Endothelial cell of umbilical vein (primary cell): Measurements from ENCODE around the gene TTLL11. TPM values are rescaled to one million over a fixed set of nuclear protein-coding genes. Genes with fewer than 3 reads are reported as not detected.
"Not testable (repeated sequence)": the region's sequence is repeated elsewhere in the genome, so short reads cannot be mapped to it uniquely, and the experiment has no call there.

Experiments
- BruUV-seq: library from RNA; stranded (reverse); fragments of 400-500 nt; replicated peaks from 2 replicates; lab custom pipeline; 2021; lab: Mats Ljungman, UMichigan
- CTCF ChIA-PET: fragments of 300-600, 350-600 bp; sonication (Branson Sonifier 250); formaldehyde crosslinking; loops from one replicate; lab custom pipeline; 2021; ENCODE audit warnings: antibody characterized with exemption, inconsistent platforms; lab: Charles Lee
- POLR2A ChIA-PET: fragments of 300-600, 350-600 bp; sonication (Branson Sonifier 250); formaldehyde crosslinking; loops from one replicate; lab custom pipeline; 2021; ENCODE audit warnings: antibody characterized with exemption, inconsistent platforms; lab: Charles Lee
- DNase-seq: peaks from one replicate; pipeline ENCODE4 v3.0.0-alpha.2; 2011; ENCODE audit warnings: low read depth, low spot score
- FAIRE-seq: peaks from 2 replicates; lab custom pipeline; 2011; peaks lifted over from hg19 to GRCh38; lab: Jason Lieb, UNC
- H2AFZ ChIP-seq: 2 replicates; pipeline ENCODE4 v1.6.0; 2012; ENCODE audit warnings: low read depth, low read length, control low read depth, inconsistent platforms
- H3K27ac ChIP-seq: 2 replicates; pipeline ENCODE4 v1.5.1; 2011; ENCODE audit warnings: low read depth, mild to moderate bottlenecking, control low read depth, low read length, moderate library complexity; ENCODE audit not compliant: insufficient read depth
- H3K27me3 ChIP-seq, 2 experiments: 2 replicates each; pipeline versions ENCODE4 v1.6.0 to v1.6.1; 2011; ENCODE audit warnings: low read length in 2 of 2, mixed read lengths in 1 of 2; ENCODE audit not compliant: control insufficient read depth in 2 of 2, insufficient read depth in 2 of 2
- H3K36me3 ChIP-seq, 2 experiments: 2 replicates in 1 of 2; 3 replicates in 1 of 2; pipeline ENCODE4 v1.5.1; 2011; ENCODE audit warnings: low read length in 2 of 2, mild to moderate bottlenecking in 1 of 2, moderate library complexity in 1 of 2; ENCODE audit not compliant: control insufficient read depth in 2 of 2, insufficient read depth in 2 of 2; ENCODE audit errors: extremely low read depth in 1 of 2
- H3K4me1 ChIP-seq: 3 replicates; pipeline ENCODE4 v1.5.1; 2011; ENCODE audit warnings: mild to moderate bottlenecking, low read length; ENCODE audit not compliant: control insufficient read depth, insufficient read depth; ENCODE audit errors: extremely low read depth
- H3K4me2 ChIP-seq: 2 replicates; pipeline ENCODE4 v1.6.1; 2011; ENCODE audit warnings: low read length, control low read depth, mixed read lengths; ENCODE audit not compliant: insufficient read depth
- H3K4me3 ChIP-seq, 3 experiments: fragments of 200-600 bp in 1 of 3; sonication (generic), shearing (Covaris generic) in 1 of 3; replicated peaks in 1 of 3; 2 replicates each; pipeline ENCODE4 v1.5.1; 2011 to 2016; ENCODE audit warnings: control low read depth in 3 of 3, low read length in 3 of 3, mild to moderate bottlenecking in 2 of 3, inconsistent platforms in 1 of 3, low read depth in 1 of 3, moderate library complexity in 1 of 3; ENCODE audit not compliant: insufficient read depth in 1 of 3
- H3K79me2 ChIP-seq: 2 replicates; pipeline ENCODE4 v1.6.0; 2012; ENCODE audit warnings: low read length, inconsistent platforms; ENCODE audit not compliant: control insufficient read depth, insufficient read depth
- H3K9ac ChIP-seq: replicated peaks from 2 replicates; pipeline ENCODE3; 2011; ENCODE audit warnings: low read length, control low read depth; ENCODE audit not compliant: insufficient read depth; ENCODE audit errors: extremely low read depth
- H3K9me1 ChIP-seq: replicated peaks from 3 replicates; pipeline ENCODE4 v1.6.0; 2011; ENCODE audit warnings: mild to moderate bottlenecking, low read length; ENCODE audit not compliant: control insufficient read depth, insufficient read depth; ENCODE audit errors: extremely low read depth
- H3K9me3 ChIP-seq: replicated peaks from 2 replicates; pipeline ENCODE4 v1.5.1; 2012; ENCODE audit warnings: low read length, inconsistent platforms; ENCODE audit not compliant: control insufficient read depth, insufficient read depth
- H4K20me1 ChIP-seq: replicated peaks from 2 replicates; pipeline ENCODE3; 2011; ENCODE audit warnings: mild to moderate bottlenecking, low read length; ENCODE audit not compliant: control insufficient read depth, insufficient read depth; ENCODE audit errors: extremely low read depth
- CTCF ChIP-seq, 2 donors: IDR thresholded peaks; 1 replicate in 1 of 2; 2 replicates in 1 of 2; pipeline ENCODE4 v1.5.1; 2011; ENCODE audit warnings: low read length in 2 of 2, mild to moderate bottlenecking in 2 of 2, moderate library complexity in 2 of 2, control low read depth in 1 of 2, inconsistent platforms in 1 of 2, low read depth in 1 of 2; ENCODE audit not compliant: insufficient read depth in 1 of 2; ENCODE audit errors: extremely low read depth in 1 of 2
- EZH2 ChIP-seq: IDR thresholded peaks from 2 replicates; pipeline ENCODE4 v1.6.1; 2012; ENCODE audit warnings: borderline replicate concordance, low read depth, mild to moderate bottlenecking, moderate library complexity, low read length, inconsistent platforms; ENCODE audit not compliant: severe bottlenecking
- FOS ChIP-seq: IDR thresholded peaks from 2 replicates; pipeline ENCODE4 v1.6.1; 2011; ENCODE audit warnings: mild to moderate bottlenecking, low read length, moderate library complexity, borderline replicate concordance; ENCODE audit not compliant: insufficient read depth
- GATA2 ChIP-seq: IDR thresholded peaks from 2 replicates; pipeline ENCODE4 v1.7.0; 2011; ENCODE audit warnings: low read depth, mild to moderate bottlenecking, moderate library complexity, mixed read lengths, low read length; ENCODE audit not compliant: insufficient read length, insufficient read depth
- JUN ChIP-seq: IDR thresholded peaks from 2 replicates; pipeline ENCODE4 v1.6.1; 2011; ENCODE audit warnings: borderline replicate concordance, low read depth; ENCODE audit not compliant: insufficient read length, insufficient read depth
- MAX ChIP-seq: IDR thresholded peaks from 2 replicates; pipeline ENCODE4 v1.6.1; 2011; ENCODE audit not compliant: insufficient read depth, insufficient read length
- MYC ChIP-seq: IDR thresholded peaks from one replicate; pipeline ENCODE4 v1.6.1; 2011; ENCODE audit warnings: mild to moderate bottlenecking, low read depth, low read length
- POLR2A ChIP-seq: IDR thresholded peaks from 2 replicates; pipeline ENCODE4 v1.6.1; 2012; ENCODE audit warnings: low read depth, mild to moderate bottlenecking, control low read depth, low read length
- POLR2AphosphoS5 ChIP-seq: IDR thresholded peaks from 2 replicates; pipeline ENCODE4 v1.6.1; 2012; ENCODE audit warnings: low read depth, mild to moderate bottlenecking, control low read depth, low read length, moderate library complexity; ENCODE audit not compliant: insufficient read depth
- dilution Hi-C: fragments of 300-500 bp; cut with MboI; formaldehyde crosslinking; loops from one replicate; pipeline ENCODE4 v1.15.0; 2019; ENCODE audit warnings: low sequenced_read_pairs; ENCODE audit not compliant: extremely low pct_ligation_motif_present
- intact Hi-C: fragments of 100-400 bp; cut with micrococcal nuclease; formaldehyde crosslinking; loops from one replicate; pipeline ENCODE4 v1.10.0; 2022
- polyA plus RNA-seq, 4 experiments: library from polyadenylated mRNA; depleted of rRNA in 3 of 4; stranded (reverse) in 3 of 4; unstranded in 1 of 4; fragments of >200 nt; gene quantifications; 2 replicates each; pipeline versions ENCODE4 v1.2.1 to v1.2.3, GENCODE V29; 2011 to 2012; ENCODE audit warnings: missing spikeins in 1 of 4
- total RNA-seq: library from RNA; stranded (reverse); gene quantifications from 2 replicates; pipeline ENCODE4 v1.2.3, GENCODE V29; 2021

TTLL11 gene
- total and polyA plus RNA-seq, 2 donors (not counting 3 experiments of a cell fraction or from before 2014, with no cell fraction given): 4.9 to 5.1 TPM

- H3K9me3 ChIP-seq, H3K27ac ChIP-seq, H3K79me2 ChIP-seq, H3K9ac ChIP-seq, H2AFZ ChIP-seq, H3K4me2 ChIP-seq, intact Hi-C loops, DNase-seq, POLR2A ChIA-PET, H3K36me3 ChIP-seq, FAIRE-seq, H3K9me1 ChIP-seq, H3K4me1 ChIP-seq, H4K20me1 ChIP-seq, H3K27me3 ChIP-seq, dilution Hi-C loops, H3K4me3 ChIP-seq, CTCF ChIA-PET, BruUV-seq: not testable (repeated sequence)
These were observed 300.6 kb downstream of the TTLL11 start for GRCh38 chr9:121792476-121792875.

- Histone ChIP-seq H4K20me1 (no peaks in the 10 kb centered on the region), H3K4me3 (no peak overlapping the region), H3K9ac (no peak overlapping the region), H3K9me1 (no peaks in the 10 kb centered on the region), H3K9me3 (no peaks in the 10 kb centered on the region), H3K27ac (no peak overlapping the region), H3K4me1 (no peaks in the 10 kb centered on the region), H2AFZ (no peak overlapping the region), H3K4me2 (no peak overlapping the region), H3K79me2 (no peaks in the 10 kb centered on the region), H3K36me3 (peaks cover 0 to 3% of the 10 kb centered on the region in 2 experiments), H3K27me3 (no peaks in the 10 kb centered on the region)
- POLR2A ChIA-PET: no interaction called here
- no peak for FAIRE-seq
- TF ChIP-seq POLR2A (no peak), MAX (no peak), GATA2 (no peak), MYC (no peak), JUN (no peak), FOS (no peak), EZH2 (no peak), CTCF (IDR thresholded peaks at IDR 0.05; ENCODE audit: extremely low read depth in 1 of 2, insufficient read depth in 1 of 2, low read depth in 1 of 2, low read length in 2 of 2) (no peak), POLR2AphosphoS5 (no peak)
- dilution Hi-C loops: no loop called here
- CTCF ChIA-PET: no interaction called here
- DNase-seq: no peak
- BruUV-seq: no TSS peak
- intact Hi-C loops: no loop called here
These were observed 302.3 kb downstream of the TTLL11 start for GRCh38 chr9:121790841-121791240.
